ENCODE data around the gene SPANXN4.

Gene SPANXN4

DNA sequence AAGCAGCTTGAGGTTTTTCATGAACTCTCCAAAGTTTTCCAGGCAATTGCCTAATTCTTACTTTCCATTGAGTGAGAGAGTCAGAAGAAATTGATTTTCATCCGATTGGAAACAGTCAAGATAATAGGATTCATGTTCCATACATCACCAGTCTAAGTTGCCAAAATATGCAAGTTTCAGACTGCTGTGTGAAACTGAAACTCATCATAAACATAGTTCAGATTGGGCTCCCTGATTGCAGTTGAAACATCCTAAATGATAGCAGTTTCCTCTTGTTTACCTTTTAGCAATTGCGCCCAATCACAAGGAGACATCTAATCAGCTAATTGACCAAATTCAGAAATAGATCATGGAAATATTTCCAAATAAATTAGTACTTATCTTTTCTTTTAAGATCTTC, 56.8 kb downstream of the SPANXN4 start:
- H3K4me3 ChIP-seq (ENCODE audit: low read depth, low read length) = no peak overlapping the region
- TF ChIP-seq, protein P1, sequence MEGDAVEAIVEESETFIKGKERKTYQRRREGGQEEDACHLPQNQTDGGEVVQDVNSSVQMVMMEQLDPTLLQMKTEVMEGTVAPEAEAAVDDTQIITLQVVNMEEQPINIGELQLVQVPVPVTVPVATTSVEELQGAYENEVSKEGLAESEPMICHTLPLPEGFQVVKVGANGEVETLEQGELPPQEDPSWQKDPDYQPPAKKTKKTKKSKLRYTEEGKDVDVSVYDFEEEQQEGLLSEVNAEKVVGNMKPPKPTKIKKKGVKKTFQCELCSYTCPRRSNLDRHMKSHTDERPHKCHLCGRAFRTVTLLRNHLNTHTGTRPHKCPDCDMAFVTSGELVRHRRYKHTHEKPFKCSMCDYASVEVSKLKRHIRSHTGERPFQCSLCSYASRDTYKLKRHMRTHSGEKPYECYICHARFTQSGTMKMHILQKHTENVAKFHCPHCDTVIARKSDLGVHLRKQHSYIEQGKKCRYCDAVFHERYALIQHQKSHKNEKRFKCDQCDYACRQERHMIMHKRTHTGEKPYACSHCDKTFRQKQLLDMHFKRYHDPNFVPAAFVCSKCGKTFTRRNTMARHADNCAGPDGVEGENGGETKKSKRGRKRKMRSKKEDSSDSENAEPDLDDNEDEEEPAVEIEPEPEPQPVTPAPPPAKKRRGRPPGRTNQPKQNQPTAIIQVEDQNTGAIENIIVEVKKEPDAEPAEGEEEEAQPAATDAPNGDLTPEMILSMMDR (IDR thresholded peaks at IDR 0.05; ENCODE audit: insufficient read depth, low read depth, low read length, missing control alignments) = no peak
- DNase-seq (ENCODE audit: low read depth) = no peak
